Ovary (tissue), 9 donors: ENCODE data around the gene RPL31. TPM values are rescaled to one million over a fixed set of nuclear protein-coding genes. Genes with fewer than 3 reads are reported as not detected.

Experiments
- DNase-seq, 5 donors: peaks; one replicate each; pipeline ENCODE4 v3.0.0-alpha.2; 2019 to 2020
- H3K27ac ChIP-seq, 2 donors: fragments of 200-600 bp; one replicate each; pipeline versions ENCODE4 v1.5.1 to v1.8.0; 2019 to 2022
- H3K27me3 ChIP-seq: fragments of 200-600 bp; one replicate; pipeline ENCODE4 v1.8.0; 2022
- H3K36me3 ChIP-seq: fragments of 200-600 bp; sonication (generic); one replicate; pipeline ENCODE4 v1.5.1; 2019
- H3K4me1 ChIP-seq: one replicate; pipeline ENCODE4 v1.8.1; 2013; ENCODE audit warnings: mild to moderate bottlenecking, moderate library complexity; ENCODE audit not compliant: insufficient read depth
- H3K4me3 ChIP-seq: fragments of 200-600 bp; sonication (generic); one replicate; pipeline ENCODE4 v1.5.1; 2017
- H3K9me3 ChIP-seq, 2 donors: fragments of 200-600 bp in 1 of 2; sonication (generic) in 1 of 2; one replicate each; pipeline versions ENCODE4 v1.5.1 to v1.8.1; 2013 to 2019; ENCODE audit warnings: mild to moderate bottlenecking in 1 of 2, moderate library complexity in 1 of 2
- EP300 ChIP-seq: sonication (generic); formaldehyde crosslinking; IDR thresholded peaks from one replicate; pipeline ENCODE4 v1.6.1; 2017; ENCODE audit warnings: antibody characterized with exemption
- POLR2A ChIP-seq: fragments of 450-650 bp; IDR thresholded peaks from one replicate; pipeline ENCODE4 v1.6.1; 2017; ENCODE audit warnings: antibody characterized with exemption, mild to moderate bottlenecking, moderate library complexity
- WGBS, 3 donors: extraction: QIAGEN DNeasy Blood & Tissue Kit in 1 of 3; methylation state at CpG; one replicate each; pipeline versions ENCODE4 v1.1.5 to v1.1.7; 2013 to 2017; 5-methylcytosine and 5-hydroxymethylcytosine counted together
- intact Hi-C, 4 donors: fragments of 100-400 bp; cut with DNase I; formaldehyde crosslinking; loops; one replicate each; pipeline versions ENCODE4 v1.11.0 to v1.15.1; 2022 to 2023
- polyA plus RNA-seq, 2 donors: library from polyadenylated mRNA; stranded (reverse); fragments of 200-250 nt in 1 of 2; fragments of 350-450 nt in 1 of 2; fragmentation: Illumina TruSeq in 1 of 2; extraction: RNeasy Lipid Tissue Mini Kit (QIAGEN cat#74804) in 1 of 2; gene quantifications; one replicate each; pipeline ENCODE4 v1.2.3, GENCODE V29; 2013 to 2014
- total RNA-seq, 7 donors: library from RNA; depleted of rRNA in 2 of 7; stranded (reverse); fragments of >200 nt in 2 of 7; fragmentation: NEBNext Ultra II Directional in 3 of 7; extraction: Animal tissue kit (Norgen Biotek cat#: 25700) in 3 of 7; gene quantifications; one replicate each; pipeline versions ENCODE4 v1.1.0 to v1.2.4, GENCODE V29; 2016 to 2023
- TF ChIP-seq, protein P1 (sequence below), 3 donors: fragments of 450-650 bp in 2 of 3; fragments of 200-600 bp in 1 of 3; IDR thresholded peaks; one replicate each; pipeline versions ENCODE4 v1.5.1 to v1.8.0; 2016 to 2022; ENCODE audit warnings: antibody characterized with exemption in 3 of 3, mild to moderate bottlenecking in 1 of 3
- donor health status: DM: no; HTN: no; CAD: no; lungs with moderate emphysema.
- donor health status: DM: no; HTN: no; CAD: no.
- donor health status: Bipolar disorder and iron deficiency.
- donor health status: DM: yes; HTN: yes; CAD: no.
- donor health status: DM: no; HTN: no; CAD: no.
- donor health status: DM: yes; HTN: yes; CAD: no.

RPL31 gene
- total and polyA plus RNA-seq, 9 donors: 2,349 to 14,384 (median 3,108) TPM

DNA sequence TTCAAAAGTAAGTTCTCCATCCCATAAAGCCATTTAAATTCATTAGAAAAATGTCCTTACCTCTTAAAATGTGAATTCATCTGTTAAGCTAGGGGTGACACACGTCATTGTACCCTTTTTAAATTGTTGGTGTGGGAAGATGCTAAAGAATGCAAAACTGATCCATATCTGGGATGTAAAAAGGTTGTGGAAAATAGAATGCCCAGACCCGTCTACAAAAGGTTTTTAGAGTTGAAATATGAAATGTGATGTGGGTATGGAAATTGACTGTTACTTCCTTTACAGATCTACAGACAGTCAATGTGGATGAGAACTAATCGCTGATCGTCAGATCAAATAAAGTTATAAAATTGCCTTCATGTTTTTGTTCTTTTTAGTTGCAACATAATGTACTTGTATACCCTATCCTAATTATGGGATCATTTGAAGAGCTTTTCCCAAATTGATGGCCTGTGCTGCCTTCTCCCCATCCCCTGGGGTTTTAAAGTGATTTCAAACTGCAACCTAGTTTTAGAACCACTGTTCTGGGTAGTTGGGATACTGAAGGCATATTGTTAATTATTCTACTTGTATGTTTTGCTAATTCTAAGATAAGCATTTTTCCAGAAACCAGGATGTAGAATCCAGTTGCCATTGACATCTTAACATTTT, 4.1 kb downstream of the RPL31 start:
- Histone ChIP-seq H3K36me3 (no peaks in the 10 kb centered on the region), H3K9me3 (no peaks in the 10 kb centered on the region), H3K27me3 (no peaks in the 10 kb centered on the region), H3K4me1 (peaks cover 4% of the 10 kb centered on the region), H3K27ac (no peak overlapping the region), H3K4me3 (no peak overlapping the region)
- intact Hi-C loops: loop anchor here in 1 of 4 donors (5.0 kb wide), 1 partner anchor 201 kb away; no protein-coding TSS in a partner anchor
- TF ChIP-seq EP300: no peak
- no peak for TF ChIP-seq POLR2A
- TF ChIP-seq, protein P1, sequence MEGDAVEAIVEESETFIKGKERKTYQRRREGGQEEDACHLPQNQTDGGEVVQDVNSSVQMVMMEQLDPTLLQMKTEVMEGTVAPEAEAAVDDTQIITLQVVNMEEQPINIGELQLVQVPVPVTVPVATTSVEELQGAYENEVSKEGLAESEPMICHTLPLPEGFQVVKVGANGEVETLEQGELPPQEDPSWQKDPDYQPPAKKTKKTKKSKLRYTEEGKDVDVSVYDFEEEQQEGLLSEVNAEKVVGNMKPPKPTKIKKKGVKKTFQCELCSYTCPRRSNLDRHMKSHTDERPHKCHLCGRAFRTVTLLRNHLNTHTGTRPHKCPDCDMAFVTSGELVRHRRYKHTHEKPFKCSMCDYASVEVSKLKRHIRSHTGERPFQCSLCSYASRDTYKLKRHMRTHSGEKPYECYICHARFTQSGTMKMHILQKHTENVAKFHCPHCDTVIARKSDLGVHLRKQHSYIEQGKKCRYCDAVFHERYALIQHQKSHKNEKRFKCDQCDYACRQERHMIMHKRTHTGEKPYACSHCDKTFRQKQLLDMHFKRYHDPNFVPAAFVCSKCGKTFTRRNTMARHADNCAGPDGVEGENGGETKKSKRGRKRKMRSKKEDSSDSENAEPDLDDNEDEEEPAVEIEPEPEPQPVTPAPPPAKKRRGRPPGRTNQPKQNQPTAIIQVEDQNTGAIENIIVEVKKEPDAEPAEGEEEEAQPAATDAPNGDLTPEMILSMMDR (IDR thresholded peaks at IDR 0.05): no peak
- no peak for DNase-seq
- WGBS, 3 donors: 67 to 74% (median 68%) methylated on average over 4 of the region's 4 CpGs

- H3K4me3 ChIP-seq: no peak overlapping the region
- intact Hi-C loops: loop anchor here in 1 of 4 donors (5.0 kb wide), 1 partner anchor 200 kb away; no protein-coding TSS in a partner anchor
- no peak for DNase-seq
- peaks cover 2% of the 10 kb centered on the region for H3K4me1 ChIP-seq
- no peaks in the 10 kb centered on the region for H3K36me3 ChIP-seq
- TF ChIP-seq EP300 (no peak), POLR2A (no peak)
- TF ChIP-seq, protein P1 (IDR thresholded peaks at IDR 0.05): no peak
- no peaks in the 10 kb centered on the region for H3K9me3 ChIP-seq
- WGBS, 3 donors: 68 to 70% (median 69%) methylated on average over 11 of the region's 11 CpGs
- no peak overlapping the region for H3K27ac ChIP-seq
- H3K27me3 ChIP-seq: no peaks in the 10 kb centered on the region
Observed at GRCh38 chr2:101007415-101008345, 5.6 kb downstream of the RPL31 start.

DNA sequence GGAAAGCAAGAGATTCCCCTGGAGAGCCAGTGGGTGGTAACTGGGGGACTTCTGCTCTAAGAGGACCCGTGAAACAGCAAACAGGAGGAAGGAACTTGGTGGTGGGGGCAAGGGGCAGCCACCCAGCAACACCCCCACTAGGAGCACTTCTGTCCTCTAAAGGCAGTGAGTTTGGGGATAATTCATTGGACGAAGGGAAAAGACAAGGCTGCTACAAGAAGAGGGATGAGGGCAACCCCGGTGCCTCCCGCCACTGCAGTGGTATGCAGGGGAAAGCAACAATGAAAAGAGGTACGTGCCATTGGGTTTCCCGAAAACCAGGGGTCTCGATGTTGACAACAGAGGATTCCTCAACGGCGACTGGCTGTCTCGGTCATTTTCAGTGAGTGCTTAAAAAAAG, 9.1 kb downstream of the RPL31 start:
- intact Hi-C loops: loop anchor here (5.0 to 10.0 kb wide), 3 partner anchors 141 to 194 kb away; partner anchors contain the start of gene TBC1D8 (in 3 of the 4)
- DNase-seq: no peak
- Histone ChIP-seq H3K27me3 (no peaks in the 10 kb centered on the region), H3K27ac (no peak overlapping the region), H3K4me3 (no peak overlapping the region), H3K4me1 (no peaks in the 10 kb centered on the region), H3K36me3 (no peaks in the 10 kb centered on the region), H3K9me3 (no peaks in the 10 kb centered on the region)
- TF ChIP-seq EP300 (no peak), POLR2A (no peak)
- TF ChIP-seq, protein P1 (IDR thresholded peaks at IDR 0.05): no peak
- WGBS, 3 donors: 79 to 84% (median 80%) methylated on average over 10 of the region's 10 CpGs

DNA sequence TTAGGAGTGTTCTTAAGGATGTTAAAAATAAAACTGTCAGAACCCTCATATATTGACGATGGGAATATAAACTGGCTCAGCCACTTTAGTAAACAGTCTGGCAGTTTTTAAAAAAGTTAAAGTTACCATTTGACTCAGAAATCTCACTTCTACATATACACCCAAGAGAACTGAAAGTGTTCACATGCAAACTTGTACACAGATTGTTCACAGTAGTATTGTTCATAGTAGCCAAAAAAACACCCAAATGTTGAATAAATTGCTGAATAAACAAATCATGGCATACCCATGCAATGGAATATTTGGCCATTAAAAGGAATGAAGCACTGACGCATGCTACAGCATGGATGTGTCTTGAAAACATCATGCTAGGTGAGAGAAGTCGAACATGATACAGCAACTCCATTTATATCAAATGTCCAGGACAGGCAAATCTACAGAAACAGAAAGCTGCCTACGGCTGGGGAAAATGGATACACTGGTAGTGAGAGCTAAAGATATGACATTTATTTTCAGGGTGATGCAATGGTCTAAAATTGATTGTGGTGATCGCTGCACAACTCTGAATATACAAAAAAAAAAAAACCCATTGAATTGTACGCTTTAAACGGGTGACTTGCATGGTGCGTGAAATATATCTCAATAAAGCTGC, 10.1 kb downstream of the RPL31 start:
- intact Hi-C loops: loop anchor here (5.0 to 10.0 kb wide), 3 partner anchors 140 to 193 kb away; partner anchors contain the start of gene TBC1D8 (in 3 of the 4)
- H3K27ac ChIP-seq: no peak overlapping the region
- H3K4me3 ChIP-seq: no peak overlapping the region
- H3K36me3 ChIP-seq: no peaks in the 10 kb centered on the region
- H3K4me1 ChIP-seq: no peaks in the 10 kb centered on the region
- TF ChIP-seq EP300 (no peak), POLR2A (no peak)
- TF ChIP-seq, protein P1 (IDR thresholded peaks at IDR 0.05): no peak
- no peak for DNase-seq
- no peaks in the 10 kb centered on the region for H3K27me3 ChIP-seq
- 42 to 49% (median 43%) methylated on average over 8 of the region's 8 CpGs for WGBS, 3 donors
- no peaks in the 10 kb centered on the region for H3K9me3 ChIP-seq
